Body of pancreas (tissue), 4 donors: ENCODE measurements around the gene ARID5B. TPM values are rescaled to one million over a fixed set of nuclear protein-coding genes. Genes with fewer than 3 reads are reported as not detected.

Source experiments
- ATAC-seq: fragments of 150-250 bp; one replicate; pipeline ENCODE4 v1.9.1; 2016
- DNase-seq, 4 donors: peaks; one replicate each; pipeline ENCODE4 v3.0.0-alpha.2; 2019
- H3K27ac ChIP-seq, 4 donors: fragments of 200-600 bp; sonication (generic); 1 replicate in 3 of 4; 2 replicates in 1 of 4; pipeline versions ENCODE4 v1.5.1 to v1.6.1; 2016 to 2019; ENCODE audit warnings: mild to moderate bottlenecking in 1 of 4, mixed read lengths in 1 of 4, moderate library complexity in 1 of 4
- H3K27me3 ChIP-seq, 2 donors: fragments of 200-600 bp; sonication (generic); one replicate each; pipeline ENCODE4 v1.6.0; 2016; ENCODE audit warnings: mild to moderate bottlenecking in 1 of 2
- H3K36me3 ChIP-seq, 2 donors: fragments of 200-600 bp; sonication (generic); replicated peaks in 1 of 2; 2 replicates each; pipeline ENCODE4 v1.5.1; 2016; ENCODE audit warnings: low read depth in 2 of 2; ENCODE audit not compliant: insufficient read depth in 1 of 2
- H3K4me1 ChIP-seq: fragments of 200-600 bp; sonication (generic); one replicate; pipeline ENCODE4 v1.6.0; 2016
- H3K4me3 ChIP-seq, 2 donors: fragments of 200-600 bp; sonication (generic); 1 replicate in 1 of 2; 2 replicates in 1 of 2; pipeline ENCODE4 v1.5.1; 2016 to 2019
- H3K9me3 ChIP-seq, 3 donors: fragments of 200-600 bp; sonication (generic); 1 replicate in 2 of 3; 2 replicates in 1 of 3; pipeline ENCODE4 v1.5.1; 2016
- CTCF ChIP-seq, 7 experiments: fragments of 450-650 bp in 4 of 7; fragments of 200-600 bp in 3 of 7; sonication (generic) in 3 of 7; IDR thresholded peaks; one replicate each; pipeline ENCODE4 v1.5.1; 2016 to 2019; ENCODE audit warnings: antibody characterized with exemption in 7 of 7
- POLR2A ChIP-seq, 3 donors: fragments of 450-650 bp; IDR thresholded peaks; one replicate each; pipeline ENCODE4 v1.6.1; 2016; ENCODE audit warnings: antibody characterized with exemption in 3 of 3, mild to moderate bottlenecking in 2 of 3
- WGBS, 2 donors: methylation state at CpG; one replicate each; pipeline ENCODE4 v1.1.5; 2017; 5-methylcytosine and 5-hydroxymethylcytosine counted together
- intact Hi-C: fragments of 100-400 bp; cut with DNase I; formaldehyde crosslinking; loops from one replicate; pipeline ENCODE4 v1.15.1; 2023
- total RNA-seq, 2 donors: library from RNA; depleted of rRNA; stranded (reverse); fragments of >200 nt; gene quantifications; one replicate each; pipeline ENCODE4 v1.1.0, GENCODE V29; 2016

The ARID5B gene
- total RNA-seq, 2 donors from 2014 or later: 16.1 to 17.1 TPM

GRCh38 chr10:61906562-61906901, 5.0 kb downstream of the ARID5B start:
- DNase-seq: no peak
- ATAC-seq: no peak
- H3K4me3 ChIP-seq: no peak overlapping the region
- intact Hi-C loops: no loop called here
- no peak for TF ChIP-seq CTCF (IDR thresholded peaks at IDR 0.05)
- TF ChIP-seq POLR2A (IDR thresholded peaks at IDR 0.05): no peak
- no peak overlapping the region for H3K27ac ChIP-seq
- H3K36me3 ChIP-seq: no peaks in the 10 kb centered on the region
- peaks cover 18% of the 10 kb centered on the region for H3K4me1 ChIP-seq
- H3K9me3 ChIP-seq: no peaks in the 10 kb centered on the region
- WGBS, 2 donors: 80 to 84% methylated on average over 2 of the region's 2 CpGs
- no peaks in the 10 kb centered on the region for H3K27me3 ChIP-seq

GRCh38 chr10:61907011-61907410, 5.5 kb downstream of the ARID5B start:
- intact Hi-C loops: no loop called here
- 87 to 90% methylated on average over 2 of the region's 2 CpGs for WGBS, 2 donors
- H3K27ac ChIP-seq: no peak overlapping the region

GRCh38 chr10:61907587-61907986, 6.1 kb downstream of the ARID5B start:
- no peak for DNase-seq
- no peaks in the 10 kb centered on the region for H3K9me3 ChIP-seq
- H3K4me3 ChIP-seq: no peak overlapping the region
- no peaks in the 10 kb centered on the region for H3K27me3 ChIP-seq
- ATAC-seq: no peak
- H3K4me1 ChIP-seq: peaks cover 18% of the 10 kb centered on the region
- H3K36me3 ChIP-seq: no peaks in the 10 kb centered on the region
- intact Hi-C loops: no loop called here
- no peak for TF ChIP-seq POLR2A (IDR thresholded peaks at IDR 0.05)
- no peak for TF ChIP-seq CTCF (IDR thresholded peaks at IDR 0.05)
- H3K27ac ChIP-seq: no peak overlapping the region
- 85 to 87% methylated on average over 3 of the region's 3 CpGs for WGBS, 2 donors

More at GRCh38 chr10:61907011-61907410, 5.5 kb downstream of the ARID5B start:
- H3K27me3 ChIP-seq: no peaks in the 10 kb centered on the region
- peaks cover 18% of the 10 kb centered on the region for H3K4me1 ChIP-seq
- no peaks in the 10 kb centered on the region for H3K36me3 ChIP-seq
- no peak for DNase-seq
- H3K9me3 ChIP-seq: no peaks in the 10 kb centered on the region
- no peak overlapping the region for H3K4me3 ChIP-seq
- no peak for ATAC-seq
- TF ChIP-seq CTCF (IDR thresholded peaks at IDR 0.05) (no peak), POLR2A (IDR thresholded peaks at IDR 0.05) (no peak)

- peaks cover 7% of the 10 kb centered on the region for H3K4me1 ChIP-seq
- intact Hi-C loops: no loop called here
- ATAC-seq (no peak), DNase-seq (no peak)
- H3K27ac ChIP-seq: no peak overlapping the region
- 88 to 95% methylated on average over 6 of the region's 6 CpGs for WGBS, 2 donors
- no peaks in the 10 kb centered on the region for H3K9me3 ChIP-seq
- H3K27me3 ChIP-seq: no peaks in the 10 kb centered on the region
- no peaks in the 10 kb centered on the region for H3K36me3 ChIP-seq
- H3K4me3 ChIP-seq: no peak overlapping the region
- TF ChIP-seq CTCF (IDR thresholded peaks at IDR 0.05) (no peak), POLR2A (IDR thresholded peaks at IDR 0.05) (no peak)
These were observed 8.8 kb downstream of the ARID5B start for GRCh38 chr10:61910226-61910805.

GRCh38 chr10:61910894-61911293, 9.4 kb downstream of the ARID5B start:
- no peak overlapping the region for H3K4me3 ChIP-seq
- H3K4me1 ChIP-seq: peaks cover 5% of the 10 kb centered on the region
- DNase-seq (no peak), ATAC-seq (no peak)
- intact Hi-C loops: no loop called here
- TF ChIP-seq POLR2A (IDR thresholded peaks at IDR 0.05) (no peak), CTCF (IDR thresholded peaks at IDR 0.05) (no peak)
- H3K27me3 ChIP-seq: no peaks in the 10 kb centered on the region
- no peaks in the 10 kb centered on the region for H3K36me3 ChIP-seq
- no peaks in the 10 kb centered on the region for H3K9me3 ChIP-seq
- no peak overlapping the region for H3K27ac ChIP-seq
- 80 to 88% methylated on average over 2 of the region's 2 CpGs for WGBS, 2 donors
